ENCODE data around the gene LRRC47.
A peak's percentile ranks its signal among the peaks of the same experiment; 100 is the strongest.

LRRC47 gene

DNA sequence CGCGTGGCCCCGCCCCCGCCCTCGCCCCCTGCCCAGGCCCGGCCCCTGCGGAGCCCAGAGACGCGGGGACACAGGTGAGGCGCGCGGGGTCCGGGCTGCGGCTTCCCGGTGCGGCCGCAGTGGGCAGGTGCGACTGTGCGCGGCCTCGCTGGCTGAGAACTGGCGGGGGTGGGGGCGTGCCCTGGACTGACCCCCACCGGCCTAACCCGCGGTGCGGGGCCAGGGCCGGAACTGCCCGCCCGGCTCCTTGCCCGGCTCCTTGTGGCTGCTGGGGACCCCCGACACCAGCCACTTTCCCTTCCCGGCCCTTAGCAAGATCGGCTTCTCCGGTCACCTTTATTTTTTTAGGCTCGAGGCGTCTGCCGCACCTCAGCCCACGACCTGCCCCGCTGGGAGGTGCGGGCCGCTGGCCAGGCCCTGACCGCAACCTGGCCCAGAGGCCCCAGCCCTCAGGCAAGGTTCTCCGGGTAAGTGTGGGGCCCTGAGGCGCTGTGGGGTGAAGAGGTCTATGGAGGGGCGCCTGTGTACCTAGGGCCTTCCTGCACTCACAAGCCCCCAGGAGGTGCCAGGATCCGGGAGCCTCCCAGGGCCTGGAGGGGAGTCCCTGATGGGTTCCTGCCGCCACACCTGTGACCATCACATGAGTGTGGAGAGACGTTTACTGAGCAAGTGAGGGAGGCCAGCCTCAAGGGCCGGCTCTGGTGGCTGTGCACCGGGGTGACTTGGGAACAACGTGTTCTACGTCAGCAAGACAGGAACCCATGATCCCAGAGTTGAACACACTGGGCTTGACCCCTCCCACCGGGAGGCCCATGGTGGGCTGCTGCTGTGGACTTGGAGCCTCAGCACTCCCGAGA is 23.4 kb downstream of the LRRC47 start, which contains the start of gene SMIM1:
TSS of gene SMIM1 (plus strand) at position 35 of the 857 bp plus-strand sequence. CDS start 2,625 bp downstream, outside the sequence.
- no peak for DNase-seq (ENCODE audit: low read depth in 2 of 3, low spot score in 1 of 3)

DNA sequence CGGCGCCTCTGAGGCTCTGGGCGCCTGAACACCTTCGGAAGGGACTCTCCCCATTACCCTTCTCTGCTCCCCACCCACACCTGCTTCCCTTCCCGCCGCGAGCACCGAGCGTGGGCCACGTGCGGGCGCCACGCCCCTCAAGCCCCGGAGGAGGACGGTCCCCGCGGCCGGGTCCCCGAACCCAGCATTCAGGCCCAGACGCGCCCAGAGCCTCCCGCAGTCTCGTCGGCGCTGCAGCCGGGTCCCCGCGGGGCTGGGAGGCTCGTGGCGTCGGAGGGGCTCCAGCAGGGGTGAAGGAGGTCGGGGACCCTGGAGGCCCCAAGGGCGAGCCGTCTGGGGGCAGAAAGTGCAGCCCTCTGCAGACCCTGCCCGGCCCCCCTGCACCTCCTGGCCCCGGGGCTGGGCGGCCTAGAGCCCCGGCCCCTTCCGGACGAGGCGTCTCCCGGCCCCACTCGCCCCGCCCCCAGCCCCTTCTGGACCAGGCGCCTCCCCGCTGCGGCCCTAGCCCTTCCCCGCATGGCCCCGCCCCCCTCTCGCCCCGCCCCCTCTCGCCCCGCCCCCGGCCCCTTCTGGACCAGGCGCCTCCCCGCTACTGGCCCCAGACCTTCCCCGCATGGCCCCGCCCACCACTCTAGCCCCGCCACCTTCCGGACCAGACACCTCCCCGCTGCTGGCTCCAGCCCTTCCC is 24.1 kb downstream of the LRRC47 start:
- DNase-seq (ENCODE audit: low read depth in 2 of 3, low spot score in 1 of 3): peak; percentile 82 to 86 (median 84)

DNA sequence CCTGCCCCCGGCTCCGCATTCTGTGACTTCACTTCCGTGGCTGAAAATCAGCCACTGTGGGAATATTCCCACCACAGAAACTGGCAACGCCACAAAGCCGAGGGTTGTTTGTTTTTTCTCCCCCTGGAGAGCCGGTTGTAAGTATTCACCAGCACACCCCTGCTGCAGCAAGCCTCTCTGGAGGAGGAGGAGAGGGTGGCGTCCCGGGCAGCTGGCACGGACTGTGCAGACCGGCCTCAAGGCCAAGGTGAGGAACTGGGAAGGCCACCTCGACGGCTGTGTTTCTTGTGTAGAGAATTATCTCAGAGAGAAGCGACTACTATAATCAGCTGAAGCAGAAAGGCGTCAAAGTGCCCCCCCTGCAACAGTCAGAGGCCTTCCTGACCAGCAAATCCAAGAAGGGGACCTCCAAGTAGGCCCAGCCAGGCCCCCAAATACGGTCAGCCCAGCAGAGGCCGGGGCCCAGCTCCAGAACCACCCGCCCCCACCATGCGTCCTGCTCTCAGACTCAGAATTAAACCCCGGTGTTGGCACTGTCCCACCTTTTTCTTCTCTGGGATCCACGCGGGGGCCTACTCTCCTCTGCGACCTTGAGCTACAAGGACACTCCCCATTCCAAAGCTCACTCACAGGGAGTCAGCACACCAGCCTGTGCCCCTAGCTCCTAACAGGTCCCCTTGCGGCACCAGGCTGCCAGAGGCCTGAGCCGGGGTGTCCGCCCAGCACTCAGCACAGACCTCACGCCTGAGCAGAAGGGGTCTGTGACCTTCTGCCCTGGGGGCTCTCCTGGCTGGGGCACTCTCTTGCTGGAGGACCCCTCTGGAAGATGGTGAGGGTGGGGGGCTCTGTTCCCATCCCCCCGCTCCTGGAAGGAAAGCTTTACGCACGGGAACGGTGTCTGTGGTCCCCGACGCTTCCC is 24.9 kb downstream of the LRRC47 start:
- no peak for DNase-seq (ENCODE audit: low read depth in 2 of 3, low spot score in 1 of 3)

DNA sequence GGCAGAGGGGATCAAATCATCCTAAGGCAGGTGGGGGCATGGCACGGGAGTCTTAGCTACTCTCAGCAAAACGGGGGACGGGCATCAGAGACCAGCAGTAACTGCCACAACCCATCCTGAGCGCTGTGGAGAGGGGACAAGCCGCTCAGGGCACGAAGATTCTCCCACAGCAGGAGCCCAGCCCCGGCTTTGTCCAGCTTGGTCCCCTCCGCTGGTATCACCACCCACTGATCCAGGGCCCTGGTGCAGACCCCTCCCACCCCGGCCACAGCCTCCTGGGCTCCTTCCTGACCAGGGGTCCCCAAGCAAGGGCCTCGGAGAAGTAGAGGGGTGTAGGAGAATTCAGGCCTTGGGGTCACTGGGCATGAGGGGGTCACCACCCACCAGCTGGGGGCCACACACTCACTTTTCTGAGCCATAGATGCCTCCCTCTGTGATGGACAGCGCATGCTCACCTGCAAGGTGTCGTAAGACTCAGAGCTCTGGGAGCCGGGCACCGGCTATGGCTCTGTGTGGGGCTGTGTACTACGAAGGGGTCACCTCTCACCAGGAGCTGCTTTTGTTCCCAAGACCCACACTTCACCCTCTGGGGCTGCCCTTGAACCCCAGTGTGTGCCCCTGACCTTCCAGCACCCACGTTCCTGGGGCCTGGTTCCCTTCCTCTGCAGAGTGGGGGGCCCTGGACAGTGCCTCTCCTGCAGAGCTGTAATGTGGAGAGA is 26.1 kb downstream of the LRRC47 start:
- no peak for DNase-seq (ENCODE audit: low read depth in 2 of 3, low spot score in 1 of 3)

DNA sequence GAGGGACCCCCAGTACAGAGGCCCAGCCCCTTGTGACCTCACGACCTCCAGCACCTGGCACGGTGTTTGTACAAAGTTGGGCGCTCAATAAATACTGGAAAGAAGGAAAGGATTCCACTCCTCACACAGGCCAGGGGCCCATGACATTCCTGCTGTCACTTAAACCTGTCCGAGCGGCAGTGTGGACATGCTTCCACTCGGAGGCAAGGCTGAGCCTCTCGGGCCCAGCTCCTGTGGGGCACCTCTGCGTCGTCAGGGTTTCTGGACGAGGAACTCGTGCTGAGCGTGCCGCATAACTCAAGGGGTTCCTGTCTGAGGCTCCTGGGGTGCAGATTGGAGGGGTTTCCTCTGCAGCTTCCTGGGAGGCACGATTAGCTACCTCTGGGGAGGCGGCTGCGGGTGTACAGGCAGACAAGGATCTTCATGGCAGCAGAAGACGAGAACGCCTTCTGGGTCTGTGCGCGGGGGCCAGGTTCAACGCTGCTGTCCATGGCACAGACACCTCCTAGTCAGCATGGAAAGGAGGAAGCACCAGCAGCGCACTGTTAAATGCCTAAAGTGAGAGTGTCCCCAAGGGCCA is 27.4 kb downstream of the LRRC47 start:
- DNase-seq (ENCODE audit: low read depth in 2 of 3, low spot score in 1 of 3): no peak

DNA sequence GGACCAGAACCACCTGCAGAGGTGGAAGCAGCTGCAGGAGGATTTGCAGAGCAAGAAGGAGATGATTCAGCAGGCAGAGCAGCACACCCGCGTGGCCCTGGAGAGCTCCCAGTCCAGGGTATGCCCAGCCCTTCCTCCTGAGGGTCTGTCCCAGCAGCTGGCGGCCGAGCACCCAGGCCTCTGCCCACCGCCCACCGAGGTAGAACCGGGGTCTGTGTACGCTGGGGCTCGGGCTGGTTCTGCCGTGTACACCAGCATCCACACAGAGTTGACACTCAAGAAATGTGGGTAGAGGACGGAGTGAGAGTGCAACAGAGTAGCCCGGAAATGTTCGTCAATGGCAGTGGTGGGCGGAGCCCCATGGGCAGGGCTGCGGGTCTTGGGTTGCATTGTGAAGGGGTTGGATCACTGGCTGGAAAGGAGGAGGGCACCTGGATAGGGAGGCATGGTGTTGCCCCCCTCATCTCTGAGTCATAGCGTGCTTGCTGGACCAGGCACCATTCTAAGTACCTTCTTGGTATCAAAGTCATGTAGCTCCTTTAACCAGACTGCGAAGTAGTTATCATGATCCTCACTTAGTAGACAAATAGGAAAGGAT is 28.9 kb downstream of the LRRC47 start:
- no peak for DNase-seq (ENCODE audit: low read depth in 2 of 3, low spot score in 1 of 3)

DNA sequence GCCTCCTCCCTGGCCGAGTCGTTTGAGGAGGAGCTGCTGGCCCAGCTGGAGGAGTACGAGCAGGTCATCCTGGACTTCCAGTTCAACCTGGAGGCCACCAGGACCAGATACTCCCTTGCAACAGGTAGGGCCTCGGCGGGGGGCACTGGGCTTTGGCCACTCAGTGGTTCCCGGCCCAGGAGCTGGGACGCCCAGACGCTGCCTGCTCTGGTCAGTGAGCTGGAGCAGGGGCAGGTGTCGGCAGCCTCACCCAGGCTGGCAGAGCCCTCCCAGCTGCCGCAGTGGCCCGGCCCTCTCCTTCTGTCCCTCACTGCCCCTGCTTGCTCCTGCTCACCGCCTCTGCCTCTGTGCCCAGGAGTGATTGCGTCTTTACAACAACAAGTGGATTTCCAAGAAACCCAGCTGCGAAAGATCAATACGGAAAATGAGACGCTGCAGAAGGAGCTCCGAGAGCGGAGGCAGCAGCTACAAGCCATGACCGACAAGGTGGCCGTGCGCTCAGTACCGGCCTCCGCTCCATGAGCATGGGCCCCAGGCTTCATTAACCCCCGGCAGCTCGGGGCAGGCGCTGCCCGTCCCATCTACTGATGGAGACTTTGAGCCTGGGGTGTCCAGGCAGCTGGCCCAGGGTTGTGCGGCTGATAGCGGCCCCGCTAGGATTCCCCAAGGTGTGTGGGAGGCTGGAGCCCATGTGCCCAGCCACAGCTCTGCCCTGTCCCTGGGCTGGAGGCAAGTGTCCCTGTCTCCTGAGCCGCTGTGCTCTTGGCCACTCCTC is 32.8 kb downstream of the LRRC47 start:
- DNase-seq (ENCODE audit: low read depth in 2 of 3, low spot score in 1 of 3): no peak

DNA sequence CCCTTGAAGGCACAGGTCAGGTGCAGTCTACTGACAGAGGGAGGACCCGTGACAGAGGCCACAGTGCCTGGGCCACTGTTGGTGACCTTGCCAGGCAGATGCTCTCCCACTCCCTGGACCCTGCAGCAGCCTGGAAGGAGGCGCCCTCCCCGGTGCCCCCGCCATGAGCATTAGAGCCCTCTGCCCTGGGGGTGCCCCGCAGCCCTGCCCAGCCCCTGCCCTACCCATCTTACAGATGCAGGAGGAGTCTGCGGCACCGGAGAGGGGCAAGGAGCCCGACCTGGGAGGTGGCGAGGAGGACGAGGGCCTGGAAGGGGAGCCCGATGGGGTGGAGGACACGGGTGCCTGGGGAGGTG is 33.4 kb downstream of the LRRC47 start:
- DNase-seq (ENCODE audit: low read depth in 2 of 3, low spot score in 1 of 3): no peak

DNA sequence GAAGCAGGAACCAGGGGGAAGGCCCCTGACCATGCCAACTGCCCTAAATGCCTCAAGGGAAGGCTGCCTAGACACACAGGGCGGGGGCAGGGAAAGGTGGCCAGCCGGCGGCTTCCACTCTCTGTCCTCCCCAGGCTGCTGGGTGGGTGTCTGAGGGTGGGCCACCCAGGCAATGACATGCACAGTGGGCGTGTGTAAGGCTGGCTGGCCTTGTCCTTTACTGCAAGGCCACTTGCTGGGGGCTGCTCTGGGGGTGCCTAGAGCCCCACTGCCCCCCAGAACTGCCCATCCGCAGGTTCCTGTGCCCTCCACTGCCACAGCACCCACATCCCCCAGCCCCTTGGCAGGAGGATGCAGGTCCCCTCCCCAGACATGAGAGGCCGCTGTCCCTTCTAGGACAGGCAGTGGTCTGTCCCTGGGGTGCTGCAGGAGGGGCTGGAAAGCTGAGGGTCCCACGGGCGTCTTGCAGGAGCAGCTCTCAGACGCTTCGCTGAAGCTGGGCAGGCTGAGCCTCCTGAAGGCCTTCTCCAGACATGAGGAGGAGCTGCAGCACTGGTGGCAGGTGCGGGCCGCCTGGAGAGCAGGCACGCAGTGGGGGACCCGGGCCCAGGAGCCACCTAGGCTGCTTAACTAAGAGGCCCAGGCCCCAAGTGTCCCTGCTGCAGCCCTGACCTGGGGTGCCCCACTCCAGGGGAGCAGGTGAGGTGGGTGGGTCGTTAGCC is 34.0 kb downstream of the LRRC47 start:
- no peak for DNase-seq (ENCODE audit: low read depth in 2 of 3, low spot score in 1 of 3)

DNA sequence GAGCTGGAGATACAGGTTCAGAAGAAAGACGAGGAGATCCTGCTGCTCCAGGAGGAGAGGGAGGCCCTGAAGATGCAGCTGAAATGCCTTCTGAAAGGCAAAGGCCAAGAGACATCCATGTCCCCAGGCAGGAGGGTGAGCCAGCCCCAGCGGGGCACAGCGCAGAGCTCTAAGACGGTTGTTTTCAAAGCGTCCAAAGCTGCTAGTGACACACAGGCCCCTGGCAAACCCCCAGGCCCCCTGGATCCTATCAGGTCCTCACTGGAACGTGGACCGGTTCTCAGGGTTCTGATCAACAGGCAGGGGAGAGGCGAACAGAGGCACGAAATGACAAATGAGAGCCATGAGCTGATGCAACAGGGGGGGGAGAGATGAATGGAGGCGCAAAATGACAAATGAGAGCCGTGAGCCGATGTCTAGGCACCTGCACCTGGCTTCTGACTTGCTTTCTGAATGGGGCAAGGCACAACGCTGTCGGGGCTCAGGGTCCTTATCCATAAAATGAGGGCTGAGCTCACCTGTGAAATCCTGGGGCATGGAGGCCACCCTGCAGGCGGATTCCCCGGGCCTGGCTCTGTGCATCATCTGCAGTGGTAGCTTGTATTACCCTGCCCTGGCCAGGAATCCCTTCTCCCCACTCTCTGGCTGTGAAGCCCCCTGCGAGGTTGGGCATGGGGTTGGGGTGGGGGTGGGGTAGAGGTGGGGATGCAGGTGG is 34.8 kb downstream of the LRRC47 start:
- no peak for DNase-seq (ENCODE audit: low read depth in 2 of 3, low spot score in 1 of 3)

DNA sequence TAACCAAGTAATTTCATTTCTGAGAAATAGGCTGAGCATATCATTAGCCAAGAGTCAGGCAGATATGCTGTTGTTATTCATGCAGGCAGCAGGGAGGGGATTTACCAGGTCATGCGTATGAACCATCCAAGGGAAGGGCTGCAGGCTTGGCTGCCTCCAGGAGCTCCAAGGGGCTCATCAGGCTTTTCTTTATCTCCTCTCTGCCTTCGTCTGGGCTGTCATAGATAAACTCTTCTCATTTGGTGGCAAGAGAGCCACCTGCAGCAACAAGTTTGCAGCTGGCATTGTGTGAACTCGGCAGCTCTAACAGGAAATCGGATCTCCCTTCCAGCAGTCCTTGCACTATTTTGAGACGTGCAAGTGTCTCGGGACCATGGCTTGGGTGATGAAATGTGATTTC is 36.5 kb downstream of the LRRC47 start:
- no peak for DNase-seq (ENCODE audit: low read depth in 2 of 3, low spot score in 1 of 3)

DNA sequence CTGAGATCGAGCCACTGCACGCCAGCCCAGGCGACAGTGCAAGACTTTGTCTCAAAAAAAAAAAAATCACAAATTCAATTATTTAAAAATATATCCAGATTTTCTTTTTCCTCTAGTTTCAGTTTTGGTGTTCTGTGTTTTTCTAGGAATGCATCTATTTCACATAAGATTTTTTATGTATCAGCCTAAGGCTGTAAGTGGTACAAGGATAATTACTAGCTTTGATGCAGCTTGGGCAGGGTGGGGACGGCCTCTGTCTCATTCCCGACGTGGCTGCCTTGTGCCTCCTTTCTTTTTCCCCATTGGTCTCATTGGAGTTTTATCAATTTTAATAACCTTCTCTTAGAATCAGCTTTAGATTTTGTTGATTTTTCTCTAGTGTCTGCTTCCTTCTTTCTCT is 37.1 kb downstream of the LRRC47 start:
- no peak for DNase-seq (ENCODE audit: low read depth in 2 of 3, low spot score in 1 of 3)

DNA sequence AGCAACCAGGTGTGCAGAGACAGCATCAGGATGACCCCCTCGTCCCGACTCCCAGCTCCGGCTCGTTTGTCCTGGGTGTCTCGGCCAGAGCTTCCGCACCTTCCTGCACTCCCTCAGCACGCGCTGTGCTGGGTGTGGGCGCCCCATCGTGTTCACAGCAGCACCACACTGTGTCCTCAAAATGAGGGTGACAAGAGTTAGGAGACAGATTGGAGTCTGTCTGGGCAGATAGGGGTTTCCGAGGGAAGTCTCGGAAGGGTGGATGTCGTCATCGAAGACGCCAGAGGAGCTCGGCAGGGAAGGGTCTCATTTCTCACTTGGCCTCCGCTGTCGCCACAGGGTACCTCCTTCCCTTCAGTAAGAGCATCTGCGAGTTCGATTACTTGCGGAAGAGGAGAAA is 39.9 kb downstream of the LRRC47 start:
- DNase-seq (ENCODE audit: low read depth in 2 of 3, low spot score in 1 of 3): no peak

DNA sequence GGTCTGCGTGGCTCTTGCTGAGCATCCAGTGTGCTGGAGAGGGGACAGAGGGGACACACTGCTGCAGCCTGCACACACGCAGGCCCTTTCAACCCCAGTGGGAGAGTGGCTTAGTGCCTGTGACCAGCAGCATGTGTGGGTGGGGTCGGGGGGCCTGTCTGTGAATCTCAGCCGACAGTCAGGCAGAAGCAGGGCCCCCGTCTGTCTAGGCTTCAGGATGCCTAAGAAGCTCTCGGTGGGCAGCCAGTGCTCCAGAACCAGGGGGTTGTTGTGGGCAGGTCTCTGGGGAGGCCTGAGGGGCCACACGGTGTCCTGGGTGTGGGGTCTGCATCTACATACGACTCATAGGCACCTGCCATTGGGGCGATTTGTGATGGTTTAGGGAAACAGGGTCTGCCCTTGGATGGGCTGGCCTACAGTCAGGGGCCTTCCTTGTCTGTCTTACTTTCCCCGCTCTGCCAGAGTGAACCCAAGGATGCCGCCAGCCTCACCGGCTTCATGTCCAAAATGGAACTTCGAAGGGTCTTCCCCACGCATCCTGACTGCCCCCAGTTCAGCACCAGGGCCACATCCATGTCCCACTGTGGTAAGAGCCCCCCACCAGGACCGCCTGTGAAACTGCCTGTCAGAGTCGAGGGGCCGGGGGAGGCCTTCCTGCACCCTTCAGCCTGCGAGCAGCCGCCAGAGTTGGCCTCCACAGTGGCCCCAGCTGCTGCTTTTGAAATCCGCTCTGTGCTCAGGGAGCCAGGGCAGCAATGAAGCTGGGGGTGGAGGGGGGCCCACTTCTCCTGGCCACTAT is 42.4 kb downstream of the LRRC47 start:
- no peak for DNase-seq (ENCODE audit: low read depth in 2 of 3, low spot score in 1 of 3)

DNA sequence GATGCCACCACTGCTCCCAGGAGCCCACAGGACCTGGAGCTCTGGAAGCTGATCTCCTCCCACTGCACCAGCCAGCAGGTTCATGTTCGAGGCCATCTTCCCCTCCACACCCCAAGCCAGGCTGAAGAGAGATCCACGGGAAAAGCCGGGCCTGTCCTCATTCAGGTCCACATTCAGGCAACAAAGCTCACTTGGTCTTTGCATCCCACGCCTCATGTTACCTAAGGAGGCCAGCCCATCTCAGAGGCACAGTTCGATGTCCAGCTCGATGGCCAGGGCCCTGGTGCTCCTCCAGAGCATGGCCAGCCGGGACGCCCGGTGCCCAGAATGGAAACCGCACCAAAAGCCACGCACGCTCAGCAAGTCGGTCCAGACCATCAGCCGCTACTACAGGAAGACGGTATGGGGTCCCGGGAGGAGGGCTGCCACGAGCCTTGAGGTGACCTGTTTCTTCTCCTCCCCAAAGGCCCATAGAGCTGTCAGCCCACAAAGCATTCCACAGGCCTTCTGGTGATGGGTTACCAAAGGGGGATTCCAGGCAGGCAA is 43.8 kb downstream of the LRRC47 start, which contains the start of gene CCDC27:
TSS of gene CCDC27 (plus strand) at position 51 of the 546 bp plus-strand sequence. CDS start at position 83, 32 bp downstream.
- DNase-seq (ENCODE audit: low read depth in 2 of 3, low spot score in 1 of 3): no peak

DNA sequence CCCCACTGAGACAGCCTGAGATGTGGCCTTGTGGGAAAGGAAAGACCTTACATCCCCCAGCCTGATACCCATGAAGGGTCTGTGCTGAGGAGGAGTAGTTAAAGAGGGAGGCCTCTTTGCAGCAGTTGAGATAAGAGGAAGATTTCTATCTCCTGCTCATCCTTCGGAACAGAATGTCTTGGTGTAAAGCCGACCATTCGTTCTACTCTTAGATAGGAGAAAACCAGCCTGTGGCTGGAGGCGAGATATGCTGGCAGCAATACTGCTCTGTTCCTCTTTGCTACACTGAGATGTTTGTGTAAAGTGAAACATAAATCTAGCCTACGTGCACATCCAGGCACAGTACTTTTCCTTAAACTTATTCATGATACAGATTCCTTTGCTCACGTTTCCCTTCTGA is 45.6 kb downstream of the LRRC47 start:
- no peak for DNase-seq (ENCODE audit: low read depth in 2 of 3, low spot score in 1 of 3)

DNA sequence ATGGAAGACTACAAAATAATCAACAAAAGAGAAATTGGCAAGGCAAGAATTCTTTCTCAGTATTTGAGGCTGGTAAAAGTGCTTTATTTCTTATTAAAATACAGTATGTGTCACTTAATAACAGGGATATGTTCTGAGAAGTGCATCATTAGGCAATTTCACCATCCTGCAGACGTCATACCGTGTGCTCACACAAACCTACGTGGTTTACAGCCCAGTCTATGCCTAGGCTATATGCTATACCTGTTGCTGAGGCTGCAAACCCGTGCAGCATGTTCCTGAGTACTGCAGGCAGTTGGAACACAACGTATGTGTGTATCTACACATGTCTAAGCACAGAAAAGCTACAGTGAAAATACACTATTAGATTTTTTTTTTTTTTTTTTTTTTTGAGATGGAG is 46.8 kb downstream of the LRRC47 start:
- DNase-seq (ENCODE audit: low read depth in 2 of 3, low spot score in 1 of 3): no peak
